OCI-LY3 (cell line): Measurements from ENCODE around the gene ADSS2.

Experiments
- H2AFZ ChIP-seq: fragments of 200-600, 300-600 bp; shearing (Covaris generic); 2 replicates; pipeline ENCODE4 v1.6.0; 2014; ENCODE audit warnings: antibody characterized with exemption, low read depth, low read length
- H3K27ac ChIP-seq: fragments of 200-600, 300-600 bp; sonication (generic); 2 replicates; pipeline ENCODE4 v1.5.1; 2014; ENCODE audit warnings: mild to moderate bottlenecking, low read length, moderate library complexity, mixed read lengths
- H3K27me3 ChIP-seq: fragments of 200-600, 300-600 bp; sonication (generic); 2 replicates; pipeline ENCODE4 v1.6.1; 2014; ENCODE audit warnings: low read depth, low read length, mixed read lengths
- H3K36me3 ChIP-seq: fragments of 200-600, 300-600 bp; sonication (generic); replicated peaks from 2 replicates; pipeline ENCODE3; 2014; ENCODE audit warnings: low read depth, low read length, mixed read lengths
- H3K4me1 ChIP-seq: fragments of 300-600, 200-600 bp; sonication (generic); 2 replicates; pipeline ENCODE4 v1.6.1; 2014; ENCODE audit warnings: low read length, mixed read lengths
- H3K4me2 ChIP-seq: fragments of 200-600, 300-600 bp; sonication (generic); 2 replicates; pipeline ENCODE4 v1.6.1; 2014; ENCODE audit warnings: low read length, mixed read lengths
- H3K4me3 ChIP-seq: fragments of 300-600, 200-600 bp; sonication (generic); 2 replicates; pipeline ENCODE4 v1.5.1; 2014; ENCODE audit warnings: antibody characterized with exemption, mild to moderate bottlenecking, low read length, moderate library complexity
- H3K79me2 ChIP-seq: fragments of 300-600, 200-600 bp; shearing (Covaris generic); 2 replicates; pipeline ENCODE4 v1.6.1; 2014; ENCODE audit warnings: mild to moderate bottlenecking, low read length, mixed read lengths
- H3K9ac ChIP-seq: fragments of 300-600, 200-600 bp; shearing (Covaris generic); 2 replicates; pipeline ENCODE4 v1.6.0; 2014; ENCODE audit warnings: mild to moderate bottlenecking, low read length, moderate library complexity
- H3K9me3 ChIP-seq: fragments of 200-600, 300-600 bp; shearing (Covaris generic); 2 replicates; pipeline ENCODE4 v1.6.1; 2014; ENCODE audit warnings: low read length, mixed read lengths; ENCODE audit not compliant: insufficient read depth
- H4K20me1 ChIP-seq: fragments of 200-600, 300-600 bp; sonication (generic); 2 replicates; pipeline ENCODE4 v1.6.1; 2016; ENCODE audit warnings: low read length, mixed read lengths; ENCODE audit not compliant: insufficient read depth
- CTCF ChIP-seq: fragments of 200-600, 300-600 bp; sonication (generic); IDR thresholded peaks from 2 replicates; pipeline ENCODE4 v1.5.1; 2014; ENCODE audit warnings: antibody characterized with exemption, low read length, low read depth
- EZH2phosphoT487 ChIP-seq: fragments of 200-600 bp; shearing (Covaris generic); IDR thresholded peaks from 2 replicates; pipeline ENCODE4 v1.6.1; 2018; ENCODE audit warnings: antibody characterized with exemption, mixed run types, low read depth

Gene ADSS2

DNA sequence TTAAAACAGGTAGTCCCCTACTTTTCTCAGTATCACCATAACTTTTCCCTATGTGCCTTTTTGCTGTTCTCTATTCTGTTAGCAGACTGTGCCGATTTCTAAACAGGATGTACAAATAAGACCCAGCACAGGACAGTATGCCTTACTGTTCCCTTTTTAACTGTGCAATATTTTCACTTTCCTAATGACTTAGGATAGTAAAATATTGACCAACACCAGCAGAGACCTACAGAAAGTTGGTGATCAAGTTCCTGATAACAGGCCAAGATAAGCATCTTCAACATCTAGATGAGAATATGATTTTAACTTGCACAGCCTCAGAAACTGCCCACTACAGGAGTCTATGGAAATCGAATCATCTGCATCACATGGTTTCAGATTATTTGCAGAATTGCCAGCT is 42.0 kb downstream of the ADSS2 start:
- Histone ChIP-seq H3K4me2 (peak overlapping the region; percentile 49), H4K20me1 (no peaks in the 10 kb centered on the region), H3K9me3 (no peaks in the 10 kb centered on the region), H3K27me3 (no peaks in the 10 kb centered on the region), H3K36me3 (peaks cover 59% of the 10 kb centered on the region), H3K4me1 (peaks cover 16% of the 10 kb centered on the region), H3K27ac (peak overlapping the region; percentile 57), H3K79me2 (no peaks in the 10 kb centered on the region), H2AFZ (no peak overlapping the region), H3K9ac (0 out of 2 replicates have a peak overlapping the region, but pooled peaks have one; percentile 3), H3K4me3 (peak overlapping the region; percentile 13; the same call in 1 of the 2 replicates)
- no peak for TF ChIP-seq CTCF

GRCh38 chr1:244406337-244406736 is 45.4 kb downstream of the ADSS2 start:
- no peaks in the 10 kb centered on the region for H3K9me3 ChIP-seq

GRCh38 chr1:244405856-244406255 is 45.9 kb downstream of the ADSS2 start:
- no peak for TF ChIP-seq EZH2phosphoT487
- no peak for TF ChIP-seq CTCF
- H3K79me2 ChIP-seq = no peaks in the 10 kb centered on the region
- no peaks in the 10 kb centered on the region for H4K20me1 ChIP-seq
- H3K27me3 ChIP-seq = no peaks in the 10 kb centered on the region
- H3K4me1 ChIP-seq = peaks cover 16% of the 10 kb centered on the region
- H2AFZ ChIP-seq = no peak overlapping the region
- no peak overlapping the region for H3K9ac ChIP-seq
- H3K27ac ChIP-seq = no peak overlapping the region
- no peaks in the 10 kb centered on the region for H3K9me3 ChIP-seq
- H3K4me2 ChIP-seq = no peak overlapping the region
- H3K36me3 ChIP-seq = peaks cover 59% of the 10 kb centered on the region
- no peak overlapping the region for H3K4me3 ChIP-seq

More at GRCh38 chr1:244406337-244406736, 45.4 kb downstream of the ADSS2 start:
- Histone ChIP-seq H4K20me1 (no peaks in the 10 kb centered on the region), H3K9ac (no peak overlapping the region), H3K36me3 (peaks cover 55% of the 10 kb centered on the region), H3K4me3 (no peak overlapping the region), H3K4me2 (no peak overlapping the region), H3K27ac (no peak overlapping the region), H3K4me1 (peaks cover 16% of the 10 kb centered on the region), H3K27me3 (no peaks in the 10 kb centered on the region), H2AFZ (no peak overlapping the region), H3K79me2 (no peaks in the 10 kb centered on the region)
- TF ChIP-seq CTCF (no peak), EZH2phosphoT487 (no peak)

- no peak overlapping the region for H3K4me2 ChIP-seq
- no peaks in the 10 kb centered on the region for H3K4me1 ChIP-seq
- no peaks in the 10 kb centered on the region for H3K27me3 ChIP-seq
- no peaks in the 10 kb centered on the region for H3K79me2 ChIP-seq
- H4K20me1 ChIP-seq = no peaks in the 10 kb centered on the region
- H2AFZ ChIP-seq = no peak overlapping the region
- H3K27ac ChIP-seq = no peak overlapping the region
- no peak overlapping the region for H3K9ac ChIP-seq
- no peak overlapping the region for H3K4me3 ChIP-seq
- H3K36me3 ChIP-seq = peaks cover 50% of the 10 kb centered on the region
- no peaks in the 10 kb centered on the region for H3K9me3 ChIP-seq
- TF ChIP-seq CTCF (no peak), EZH2phosphoT487 (no peak)
These were observed 48.3 kb downstream of the ADSS2 start for GRCh38 chr1:244403431-244403830.
